GM12891 (cell line): ENCODE measurements around the gene PPP2R5A.
"Not testable (repeated sequence)": the region's sequence is repeated elsewhere in the genome, so short reads cannot be mapped to it uniquely, and the experiment has no call there.

ENCODE experiments used
- POLR2A ChIP-seq: IDR thresholded peaks from 2 replicates; pipeline ENCODE4 v1.6.1; 2011; ENCODE audit warnings: low read depth, low read length, control low read depth
- POLR2AphosphoS5 ChIP-seq: IDR thresholded peaks from 2 replicates; pipeline ENCODE4 v1.6.1; 2011; ENCODE audit warnings: low read depth, low read length, control low read depth

- not testable (repeated sequence) for TF ChIP-seq POLR2AphosphoS5, POLR2A
Observed at GRCh38 chr1:212287995-212288394, 2.8 kb downstream of the PPP2R5A start.
